K562 (cell line): ENCODE measurements around the gene RWDD1.

ENCODE experiments used
- CTCFL ChIP-seq: IDR thresholded peaks from 2 replicates; pipeline ENCODE4 v1.6.1; 2011; ENCODE audit warnings: borderline replicate concordance, low read depth, mild to moderate bottlenecking, moderate library complexity, low read length; ENCODE audit not compliant: insufficient read depth, poor library complexity, severe bottlenecking
- SRSF7 ChIP-seq: fragments of 200-400 bp; formaldehyde crosslinking; optimal IDR thresholded peaks from 2 replicates; pipeline ENCODE3; 2017; ENCODE audit warnings: mild to moderate bottlenecking, low read depth, low read length
- ZNF445 ChIP-seq: fragments of 250-450 bp; sonication (Bioruptor Pico); IDR thresholded peaks from 2 replicates; pipeline ENCODE4 v1.4.0; 2020; ENCODE audit warnings: low read depth, mild to moderate bottlenecking, moderate library complexity

GRCh38 chr6:116575227-116575626 is 3.9 kb downstream of the RWDD1 start:
- TF ChIP-seq CTCFL, result no peak
- no peak for TF ChIP-seq SRSF7
- no peak for TF ChIP-seq ZNF445
